CD14-positive monocyte (primary cell): ENCODE results near the gene FARP1. TPM values are rescaled to one million over a fixed set of nuclear protein-coding genes. Genes with fewer than 3 reads are reported as not detected.

Experiments
- DNase-seq, 3 donors: peaks; one replicate each; pipeline ENCODE4 v3.0.0-alpha.2; 2011 to 2022
- H2AFZ ChIP-seq: 2 replicates; pipeline ENCODE4 v1.6.0; 2012; ENCODE audit warnings: mild to moderate bottlenecking, low read depth, low read length, inconsistent platforms; ENCODE audit not compliant: insufficient read depth, poor library complexity, severe bottlenecking
- H3K27ac ChIP-seq, 2 donors: 1 replicate in 1 of 2; 2 replicates in 1 of 2; pipeline ENCODE4 v1.5.1; 2012 to 2013; ENCODE audit warnings: low read length in 2 of 2, control low read depth in 1 of 2, inconsistent platforms in 1 of 2, low read depth in 1 of 2, mild to moderate bottlenecking in 1 of 2
- H3K27me3 ChIP-seq, 2 donors: one replicate each; pipeline versions ENCODE4 v1.6.0 to v1.6.1; 2011 to 2013; ENCODE audit warnings: low read length in 2 of 2; ENCODE audit not compliant: control insufficient read depth in 2 of 2, insufficient read depth in 2 of 2
- H3K36me3 ChIP-seq, 2 donors: replicated peaks in 1 of 2; 1 replicate in 1 of 2; 2 replicates in 1 of 2; pipeline versions ENCODE4 v1.5.1 to v1.6.1; 2012 to 2013; ENCODE audit warnings: low read length in 2 of 2, control low read depth in 1 of 2, inconsistent platforms in 1 of 2, mild to moderate bottlenecking in 1 of 2; ENCODE audit not compliant: insufficient read depth in 2 of 2, control insufficient read depth in 1 of 2
- H3K4me1 ChIP-seq, 2 donors: 1 replicate in 1 of 2; 2 replicates in 1 of 2; pipeline versions ENCODE4 v1.5.1 to v1.6.1; 2012 to 2013; ENCODE audit warnings: low read length in 2 of 2, control low read depth in 1 of 2, inconsistent platforms in 1 of 2, mild to moderate bottlenecking in 1 of 2, moderate library complexity in 1 of 2; ENCODE audit not compliant: insufficient read depth in 2 of 2, control insufficient read depth in 1 of 2
- H3K4me2 ChIP-seq: replicated peaks from 2 replicates; pipeline ENCODE3; 2012; ENCODE audit warnings: low read length, moderate library complexity, mild to moderate bottlenecking; ENCODE audit not compliant: poor library complexity, severe bottlenecking; ENCODE audit errors: extremely low read depth
- H3K4me3 ChIP-seq, 3 experiments: fragments of 200-600 bp in 1 of 3; sonication (generic) in 1 of 3; replicated peaks in 1 of 3; 1 replicate in 2 of 3; 2 replicates in 1 of 3; pipeline ENCODE4 v1.5.1; 2011 to 2013; ENCODE audit warnings: low read length in 3 of 3, mild to moderate bottlenecking in 3 of 3, control low read depth in 2 of 3, low read depth in 2 of 3, inconsistent platforms in 1 of 3, moderate library complexity in 1 of 3
- H3K79me2 ChIP-seq: 2 replicates; pipeline ENCODE4 v1.6.0; 2012; ENCODE audit warnings: mild to moderate bottlenecking, control low read depth, inconsistent platforms, low read length, moderate library complexity; ENCODE audit not compliant: insufficient read depth
- H3K9ac ChIP-seq: 2 replicates; pipeline ENCODE4 v1.6.0; 2017; ENCODE audit warnings: low read length, mild to moderate bottlenecking; ENCODE audit not compliant: insufficient read depth, poor library complexity, severe bottlenecking
- H3K9me3 ChIP-seq, 2 donors: replicated peaks in 1 of 2; 1 replicate in 1 of 2; 2 replicates in 1 of 2; pipeline versions ENCODE4 v1.5.1 to v1.6.1; 2012 to 2013; ENCODE audit warnings: low read length in 2 of 2, control low read depth in 1 of 2; ENCODE audit not compliant: control insufficient read depth in 1 of 2, insufficient read depth in 1 of 2
- H4K20me1 ChIP-seq: 2 replicates; pipeline ENCODE4 v1.6.0; 2012; ENCODE audit warnings: mild to moderate bottlenecking, low read length, control low read depth, moderate library complexity; ENCODE audit not compliant: insufficient read depth
- H3K27ac Mint-ChIP-seq, 7 donors: one replicate each; pipeline ENCODE4 v1.8.0; 2020; ENCODE audit warnings: mild to moderate bottlenecking in 7 of 7, mixed read lengths in 7 of 7, moderate library complexity in 6 of 7, inconsistent platforms in 2 of 7
- H3K27me3 Mint-ChIP-seq, 3 donors: one replicate each; pipeline ENCODE4 v1.8.0; 2021 to 2022; ENCODE audit warnings: low read depth in 3 of 3, mild to moderate bottlenecking in 3 of 3, mixed read lengths in 3 of 3, moderate library complexity in 3 of 3, inconsistent platforms in 1 of 3
- H3K36me3 Mint-ChIP-seq, 2 donors: one replicate each; pipeline ENCODE4 v1.8.0; 2020; ENCODE audit warnings: mixed read lengths in 2 of 2, inconsistent platforms in 1 of 2, mild to moderate bottlenecking in 1 of 2
- H3K4me1 Mint-ChIP-seq: one replicate; pipeline ENCODE4 v1.8.0; 2020; ENCODE audit warnings: mild to moderate bottlenecking, mixed read lengths
- H3K4me3 Mint-ChIP-seq, 2 donors: one replicate each; pipeline ENCODE4 v1.8.0; 2020; ENCODE audit warnings: mild to moderate bottlenecking in 2 of 2, mixed read lengths in 2 of 2, moderate library complexity in 1 of 2
- H3K9me3 Mint-ChIP-seq, 7 donors: one replicate each; pipeline ENCODE4 v1.8.0; 2020 to 2022; ENCODE audit warnings: mixed read lengths in 7 of 7, mild to moderate bottlenecking in 6 of 7, moderate library complexity in 6 of 7, inconsistent platforms in 2 of 7
- CTCF ChIP-seq: fragments of 200-600 bp; IDR thresholded peaks from one replicate; pipeline ENCODE4 v1.8.0; 2022; ENCODE audit warnings: antibody characterized with exemption, mild to moderate bottlenecking
- WGBS: methylation state at CpG from one replicate; pipeline ENCODE4 v1.1.5; 2013; ENCODE audit warnings: missing lambda C conversion rate; ENCODE audit not compliant: insufficient coverage; 5-methylcytosine and 5-hydroxymethylcytosine counted together
- intact Hi-C, 2 donors: fragments of 100-400 bp; cut with micrococcal nuclease; formaldehyde crosslinking; loops; one replicate each; pipeline versions ENCODE4 v1.15.0 to v1.15.1; 2023
- polyA plus RNA-seq, 3 donors: library from polyadenylated mRNA; depleted of rRNA in 1 of 3; unstranded in 2 of 3; stranded (reverse) in 1 of 3; fragments of 300-500 nt in 2 of 3; fragments of >200 nt in 1 of 3; fragmentation: Illumina TruSeq in 2 of 3; gene quantifications; 1 replicate in 2 of 3; 2 replicates in 1 of 3; pipeline ENCODE4 v1.2.3, GENCODE V29; 2012 to 2021

FARP1 gene
- polyA plus RNA-seq, 3 donors: 0.01 to 0.16 (median 0.12) TPM

- no peak overlapping the region for H3K4me2 ChIP-seq
- H3K79me2 ChIP-seq: no peaks in the 10 kb centered on the region
- H3K4me1 Mint-ChIP-seq: no peaks in the 10 kb centered on the region
- H3K27ac Mint-ChIP-seq: no peak overlapping the region
- H3K9me3 ChIP-seq: no peaks in the 10 kb centered on the region
- no peaks in the 10 kb centered on the region for H4K20me1 ChIP-seq
- H3K4me1 ChIP-seq: no peaks in the 10 kb centered on the region
- no peaks in the 10 kb centered on the region for H3K36me3 Mint-ChIP-seq
- TF ChIP-seq CTCF: no peak
- peaks cover 0 to 5% (median 2%) of the 10 kb centered on the region in 7 donors for H3K9me3 Mint-ChIP-seq
- H3K27me3 Mint-ChIP-seq: peaks cover 0 to 4% (median 0%) of the 10 kb centered on the region in 3 donors
- DNase-seq: no peak
- no peaks in the 10 kb centered on the region for H3K36me3 ChIP-seq
- 91% methylated on average over 7 of the region's 9 CpGs for whole genome bisulfite sequencing
- intact Hi-C loops: no loop called here
- H3K27me3 ChIP-seq: no peaks in the 10 kb centered on the region
- no peak overlapping the region for H3K4me3 Mint-ChIP-seq
- no peak overlapping the region for H3K27ac ChIP-seq
- H2AFZ ChIP-seq: no peak overlapping the region
- no peak overlapping the region for H3K9ac ChIP-seq
- H3K4me3 ChIP-seq: no peak overlapping the region
Measured at GRCh38 chr13:98350746-98351330, 207.9 kb downstream of the FARP1 start.

- Histone ChIP-seq H3K4me1 (no peaks in the 10 kb centered on the region), H3K27me3 (no peaks in the 10 kb centered on the region), H3K79me2 (no peaks in the 10 kb centered on the region), H4K20me1 (no peaks in the 10 kb centered on the region), H3K27ac (no peak overlapping the region), H3K9ac (no peak overlapping the region), H3K9me3 (no peaks in the 10 kb centered on the region), H3K4me2 (no peak overlapping the region), H3K36me3 (no peaks in the 10 kb centered on the region), H2AFZ (no peak overlapping the region), H3K4me3 (no peak overlapping the region)
- TF ChIP-seq CTCF: no peak
- Mint-ChIP-seq H3K4me3 (no peak overlapping the region), H3K27ac (no peak overlapping the region), H3K4me1 (no peaks in the 10 kb centered on the region), H3K9me3 (peaks cover 0 to 5% (median 3%) of the 10 kb centered on the region in 7 donors), H3K27me3 (peaks cover 0 to 4% (median 0%) of the 10 kb centered on the region in 3 donors), H3K36me3 (no peaks in the 10 kb centered on the region)
- no peak for DNase-seq
- intact Hi-C loops: no loop called here
- WGBS: no CpG with 5 or more reads among the region's 8 CpGs
Measured at GRCh38 chr13:98351636-98352035, 208.7 kb downstream of the FARP1 start.
